SH-SY5Y (cell line): ENCODE measurements around the gene ATAD5.

ENCODE experiments used
- GATA2 ChIP-seq: IDR thresholded peaks from 2 replicates; pipeline ENCODE4 v1.6.1; 2011; ENCODE audit warnings: mild to moderate bottlenecking, low read depth, low read length
- GATA3 ChIP-seq: IDR thresholded peaks from 2 replicates; pipeline ENCODE4 v1.6.1; 2011; ENCODE audit warnings: low read depth, mild to moderate bottlenecking, low read length, moderate library complexity

ATAD5 gene

DNA sequence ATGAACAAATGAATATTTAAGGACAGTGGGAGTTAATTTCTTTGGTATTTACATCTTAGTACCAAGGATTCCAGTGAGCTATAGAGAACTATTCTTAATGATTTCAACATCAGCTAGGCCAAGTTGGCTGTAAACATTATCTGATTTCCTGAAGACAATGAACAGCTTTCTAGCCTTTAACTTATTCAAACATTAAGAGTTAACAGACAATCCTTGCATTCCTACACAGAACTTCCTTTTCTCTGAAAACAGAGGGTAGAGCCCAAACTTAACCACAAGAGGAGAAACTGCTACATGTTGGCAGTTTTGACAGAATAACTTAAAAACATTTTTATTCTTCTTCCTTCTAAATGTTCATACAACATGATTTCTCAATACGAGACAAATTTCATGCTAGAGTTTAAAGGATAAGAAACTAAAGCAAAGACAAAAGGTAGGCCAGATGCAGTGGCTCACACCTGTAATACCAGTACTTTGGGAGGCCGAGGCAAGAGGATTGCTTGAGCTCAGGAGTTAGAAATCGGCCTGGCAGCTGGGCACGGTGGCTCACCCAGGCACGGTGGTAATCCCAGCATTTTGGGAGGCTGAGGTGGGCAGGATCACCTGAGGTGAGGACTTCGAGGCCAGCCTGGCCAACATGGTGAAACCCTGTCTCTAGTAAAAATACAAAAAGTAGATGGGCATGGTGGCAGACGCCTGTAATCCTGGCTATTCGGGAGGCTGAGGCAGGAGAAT, 11.6 kb upstream of the ATAD5 start:
- TF ChIP-seq GATA2 (no peak), GATA3 (no peak)

- TF ChIP-seq GATA3 (no peak), GATA2 (no peak)
Measured at GRCh38 chr17:30821871-30822723, 9.7 kb upstream of the ATAD5 start.

GRCh38 chr17:30823421-30823820, 8.3 kb upstream of the ATAD5 start:
- TF ChIP-seq GATA2: no peak

DNA sequence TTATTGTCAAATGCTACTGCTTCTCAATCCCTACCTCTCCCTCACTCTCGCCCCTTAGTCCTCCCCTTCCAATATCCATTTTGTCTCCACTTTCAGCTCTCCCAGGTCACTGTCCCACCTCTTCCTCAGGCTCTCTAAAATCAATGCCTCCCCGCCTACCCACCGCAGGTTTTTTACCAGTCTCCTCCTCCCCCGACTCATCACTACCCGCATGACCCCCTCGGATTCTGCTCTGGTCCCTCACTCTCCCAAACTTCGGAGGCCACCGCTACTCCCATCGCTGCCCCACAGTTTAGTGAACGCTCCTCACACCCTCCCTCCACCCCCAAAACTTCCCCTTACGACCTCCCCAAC, 7.8 kb upstream of the ATAD5 start:
- TF ChIP-seq GATA3 (no peak), GATA2 (no peak)

- TF ChIP-seq GATA3 (no peak), GATA2 (no peak)
Measured at GRCh38 chr17:30824356-30825145, 7.2 kb upstream of the ATAD5 start, which contains the start of gene CRLF3. Gene CRLF3, minus strand, starts transcription at chr17:30824692. Its CDS starts 41 bp downstream, at chr17:30824651.

GRCh38 chr17:30827082-30827481, 4.7 kb upstream of the ATAD5 start:
- no peak for TF ChIP-seq GATA3
- TF ChIP-seq GATA2: no peak

GRCh38 chr17:30829022-30829421, 2.7 kb upstream of the ATAD5 start:
- no peak for TF ChIP-seq GATA3
- TF ChIP-seq GATA2: no peak

DNA sequence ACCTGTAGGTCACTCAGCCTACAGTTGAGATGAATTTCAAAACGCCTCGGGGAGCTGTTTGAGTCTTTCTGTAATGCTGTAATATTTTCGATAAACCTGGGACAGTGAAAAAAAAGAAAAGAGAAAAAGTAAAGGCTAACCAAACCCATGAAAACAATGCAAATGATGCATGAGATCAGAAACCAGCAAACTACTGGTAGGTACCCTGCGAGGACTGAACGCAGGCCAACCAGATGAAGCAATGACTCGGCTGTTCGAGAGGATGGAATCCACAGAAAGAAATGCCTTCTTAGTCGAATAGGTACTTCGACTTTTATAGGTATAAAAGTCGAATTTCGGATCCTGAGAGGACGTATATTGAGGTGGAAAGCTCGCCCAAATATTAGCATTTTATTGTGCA, 509 bp upstream of the ATAD5 start:
- TF ChIP-seq GATA2: no peak
- no peak for TF ChIP-seq GATA3

DNA sequence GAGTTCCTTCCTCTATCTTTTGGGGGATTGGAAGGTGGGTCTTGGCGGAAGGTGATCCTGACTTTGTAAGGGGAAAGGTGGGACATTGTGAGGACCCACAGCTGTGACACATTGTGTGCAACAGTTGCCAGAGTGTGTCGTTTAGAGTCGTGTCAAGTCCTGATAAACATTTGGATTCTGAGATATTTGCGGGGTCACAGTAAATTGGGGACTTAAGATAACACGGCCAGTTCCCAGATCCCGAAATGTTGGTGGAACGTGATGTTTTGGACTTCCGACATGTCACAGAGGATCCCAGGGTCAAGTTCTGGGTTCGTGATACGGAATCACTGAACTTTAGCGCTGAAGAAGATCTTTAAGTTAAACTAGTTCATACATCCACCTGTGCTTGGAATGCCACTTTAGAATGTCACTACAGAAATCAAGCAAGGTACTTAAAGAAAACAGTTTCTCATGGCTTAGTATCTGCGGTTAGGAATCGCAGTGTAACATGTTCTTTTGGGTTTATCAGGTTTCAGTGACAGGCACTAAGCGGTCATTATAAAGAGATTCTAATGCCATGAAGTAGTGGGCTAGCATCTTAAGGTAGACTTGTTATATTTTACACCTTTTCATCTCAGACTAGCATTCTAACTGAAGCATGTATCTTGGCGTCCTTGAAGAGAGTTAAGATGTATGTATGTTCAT, 815 bp downstream of the ATAD5 start:
- TF ChIP-seq GATA2 (no peak), GATA3 (no peak)

DNA sequence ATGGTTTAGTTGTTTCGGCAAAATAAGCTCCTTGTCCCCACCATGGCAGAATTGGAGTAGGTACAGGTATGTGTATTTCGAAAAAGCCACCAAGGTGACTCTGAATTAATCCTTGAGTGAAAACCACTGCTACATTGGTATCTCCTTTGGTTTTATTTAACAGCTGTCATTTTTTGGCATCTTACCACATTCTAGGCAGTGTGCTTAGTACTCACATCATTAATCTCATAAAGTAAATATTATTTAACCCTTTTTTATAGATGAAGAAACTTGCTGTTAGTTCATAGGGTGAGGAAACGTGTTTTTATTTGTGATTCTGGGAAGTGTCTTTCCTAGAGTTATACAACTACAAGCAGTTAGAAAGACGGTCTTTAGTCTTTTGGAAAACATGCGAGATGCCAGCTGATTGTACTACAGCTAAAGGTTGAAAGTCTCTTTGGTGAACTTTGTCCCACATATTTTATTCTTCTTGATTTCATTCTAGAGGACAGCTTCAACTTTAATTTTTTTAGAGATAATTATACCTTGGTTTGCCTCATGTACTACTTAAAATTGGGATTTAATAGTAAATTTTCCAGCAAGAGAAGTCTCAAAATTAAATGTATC, 6.5 kb downstream of the ATAD5 start:
- no peak for TF ChIP-seq GATA3
- no peak for TF ChIP-seq GATA2

DNA sequence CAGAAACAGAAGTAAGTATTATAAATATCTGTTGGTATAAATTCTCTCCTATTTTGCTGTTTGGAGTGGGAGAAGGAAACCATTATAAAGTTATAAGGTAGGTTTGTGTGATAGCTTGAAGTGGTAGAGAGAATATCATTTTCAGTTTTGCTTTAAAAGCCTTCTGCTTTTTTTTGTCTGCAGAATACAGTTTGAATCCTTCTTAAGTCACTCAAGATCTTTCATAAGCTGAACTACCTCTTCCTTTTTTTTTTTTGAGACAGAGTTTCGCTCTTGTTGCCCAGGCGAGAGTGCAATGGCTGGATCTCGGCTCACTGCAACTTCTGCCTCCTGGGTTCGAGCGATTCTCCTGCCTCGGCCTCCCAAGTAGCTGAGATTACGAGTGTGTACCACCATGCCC, 9.0 kb downstream of the ATAD5 start:
- TF ChIP-seq GATA2 (no peak), GATA3 (no peak)

GRCh38 chr17:30848021-30848420, 16.3 kb downstream of the ATAD5 start:
- TF ChIP-seq GATA2: no peak
- TF ChIP-seq GATA3: no peak

- TF ChIP-seq GATA3 (no peak), GATA2 (no peak)
Measured at GRCh38 chr17:30854146-30854545, 22.4 kb downstream of the ATAD5 start.

DNA sequence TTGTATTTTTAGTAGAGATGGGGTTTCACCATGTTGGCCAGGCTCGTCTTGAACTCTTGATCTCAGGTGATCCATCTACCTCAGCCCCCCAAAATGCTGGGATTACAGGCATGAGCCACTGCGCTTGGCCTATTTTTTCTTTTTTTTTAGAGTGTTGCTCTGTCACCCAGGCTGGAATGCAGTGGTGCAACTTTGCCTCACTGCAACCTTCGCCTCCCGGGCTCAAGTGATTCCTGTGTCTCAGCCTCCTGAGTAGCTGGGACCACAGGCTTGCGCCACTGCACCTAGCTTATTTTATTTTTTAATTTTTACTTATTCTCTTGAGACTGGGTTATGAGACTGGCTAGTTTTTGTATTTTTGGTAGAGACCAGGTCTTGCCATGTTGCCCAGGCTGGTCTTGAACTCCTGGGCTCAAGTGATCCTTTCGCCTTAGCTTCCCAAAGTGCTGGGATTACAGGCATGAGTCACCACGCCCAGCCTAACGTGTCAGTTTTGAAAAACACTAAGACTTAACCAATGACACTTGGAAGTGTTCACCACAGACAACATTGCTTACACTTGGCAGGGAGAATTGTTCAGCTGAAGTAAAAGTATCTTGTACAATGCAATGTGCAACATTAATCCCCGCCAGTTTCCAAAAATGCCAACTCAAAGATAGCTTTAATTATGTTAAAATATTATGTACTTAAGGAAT, 26.9 kb downstream of the ATAD5 start:
- TF ChIP-seq GATA2: no peak
- TF ChIP-seq GATA3: no peak

GRCh38 chr17:30864636-30865035, 32.9 kb downstream of the ATAD5 start:
- TF ChIP-seq GATA2 (no peak), GATA3 (no peak)
